Transverse colon (tissue), 4 donors: ENCODE results near the gene CANT1. TPM values are rescaled to one million over a fixed set of nuclear protein-coding genes. Genes with fewer than 3 reads are reported as not detected.
A peak's percentile ranks its signal among the peaks of the same experiment; 100 is the strongest.

Experiments
- DNase-seq: peaks from one replicate; pipeline ENCODE4 v3.0.0-alpha.2; 2019
- H3K27ac ChIP-seq, 4 donors: fragments of 200-600 bp; sonication (generic); 2 replicates each; pipeline ENCODE4 v1.5.1; 2016 to 2018; ENCODE audit warnings: inconsistent platforms in 4 of 4
- H3K27me3 ChIP-seq: fragments of 200-600 bp; sonication (generic); 2 replicates; pipeline ENCODE4 v1.5.1; 2017; ENCODE audit warnings: inconsistent platforms
- H3K36me3 ChIP-seq, 4 donors: fragments of 200-600 bp; sonication (generic); 2 replicates each; pipeline ENCODE4 v1.5.1; 2017 to 2019; ENCODE audit warnings: inconsistent platforms in 4 of 4
- H3K4me1 ChIP-seq, 4 donors: fragments of 200-600 bp; sonication (generic); 2 replicates each; pipeline ENCODE4 v1.5.1; 2017 to 2020; ENCODE audit warnings: inconsistent platforms in 4 of 4
- H3K4me3 ChIP-seq, 4 donors: fragments of 200-600 bp; sonication (generic); 1 replicate in 1 of 4; 2 replicates in 3 of 4; pipeline versions ENCODE4 v1.5.1 to v1.6.1; 2017 to 2019; ENCODE audit warnings: inconsistent platforms in 4 of 4
- H3K9me3 ChIP-seq, 2 donors: fragments of 200-600 bp; sonication (generic); 2 replicates each; pipeline ENCODE4 v1.5.1; 2017 to 2019; ENCODE audit warnings: inconsistent platforms in 2 of 2
- CTCF ChIP-seq, 5 experiments: fragments of 200-600 bp in 3 of 5; fragments of 450-650 bp in 2 of 5; sonication (generic) in 3 of 5; IDR thresholded peaks; 1 replicate in 2 of 5; 2 replicates in 3 of 5; pipeline ENCODE4 v1.5.1; 2016 to 2017; ENCODE audit warnings: antibody characterized with exemption in 5 of 5, inconsistent platforms in 3 of 5, mild to moderate bottlenecking in 2 of 5, moderate library complexity in 1 of 5
- EP300 ChIP-seq: sonication (generic); formaldehyde crosslinking; IDR thresholded peaks from one replicate; pipeline ENCODE4 v1.6.1; 2017; ENCODE audit warnings: antibody characterized with exemption, low read depth
- POLR2A ChIP-seq: fragments of 450-650 bp; IDR thresholded peaks from one replicate; pipeline ENCODE4 v1.6.1; 2016; ENCODE audit warnings: antibody characterized with exemption, mild to moderate bottlenecking, moderate library complexity
- POLR2AphosphoS5 ChIP-seq, 3 donors: sonication (generic); formaldehyde crosslinking; IDR thresholded peaks; one replicate each; pipeline ENCODE4 v1.6.1; 2016; ENCODE audit warnings: antibody characterized with exemption in 3 of 3
- WGBS, 2 donors: methylation state at CpG; one replicate each; pipeline ENCODE4 v1.1.5; 2018; ENCODE audit warnings: low coverage in 1 of 2; 5-methylcytosine and 5-hydroxymethylcytosine counted together
- in situ Hi-C, 4 donors: fragments of 200-750 bp; cut with MboI; loops; one replicate each; pipeline versions ENCODE4 v1.15.0 to v1.15.1; 2017; ENCODE audit warnings: low sequenced_read_pairs in 3 of 4, low pct_ligation_motif_present in 1 of 4, low pct_unique_long_range_greater_than_20kb in 1 of 4
- intact Hi-C: fragments of 100-400 bp; cut with DNase I; formaldehyde crosslinking; loops from one replicate; pipeline ENCODE4 v1.15.1; 2023; ENCODE audit warnings: low total_unique reads
- total RNA-seq, 4 donors: library from RNA; depleted of rRNA; stranded (reverse); fragments of >200 nt; gene quantifications; one replicate each; pipeline ENCODE4 v1.1.0, GENCODE V29; 2016

CANT1 gene
- total RNA-seq, 4 donors from 2014 or later: 89.4 to 231 (median 138) TPM

DNA sequence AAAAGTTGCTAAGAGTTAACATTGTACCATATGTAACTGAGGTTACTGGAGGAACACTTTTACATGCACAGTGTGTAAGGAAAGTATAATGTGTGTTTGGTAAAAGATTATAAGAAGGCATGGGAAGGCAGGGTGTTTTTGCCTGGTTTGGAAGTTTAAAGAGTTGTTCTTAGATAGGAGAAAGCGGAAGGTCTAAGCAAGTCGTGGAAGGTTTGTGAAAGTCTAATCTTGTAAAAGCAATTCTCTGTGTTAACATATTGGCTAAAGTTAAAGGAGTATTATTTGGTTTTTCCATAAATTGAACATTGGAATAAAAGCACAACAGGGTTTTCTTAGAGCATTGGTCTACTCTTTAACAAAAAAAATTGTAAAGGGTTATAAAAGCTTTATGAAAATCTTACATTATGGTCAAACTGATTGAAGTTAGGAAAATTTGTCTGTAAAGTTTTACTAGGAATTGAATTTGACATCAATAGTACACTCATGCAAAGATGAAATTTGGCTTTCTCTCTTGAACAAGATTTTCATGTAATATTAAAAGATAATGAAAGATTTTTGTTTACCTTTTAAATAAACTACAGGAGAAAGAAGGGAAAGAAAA is 4.7 kb upstream of the CANT1 start:
- Histone ChIP-seq H3K9me3 (no peaks in the 10 kb centered on the region), H3K27ac (no peak overlapping the region), H3K27me3 (no peaks in the 10 kb centered on the region), H3K4me1 (peaks cover 5 to 23% (median 16%) of the 10 kb centered on the region in 4 donors), H3K4me3 (no peak overlapping the region), H3K36me3 (no peaks in the 10 kb centered on the region)
- TF ChIP-seq EP300 (no peak), POLR2A (no peak), CTCF (IDR thresholded peaks at IDR 0.05) (no peak), POLR2AphosphoS5 (IDR thresholded peaks at IDR 0.05) (no peak)
- in situ Hi-C loops: no loop called here
- intact Hi-C loops: no loop called here
- no peak for DNase-seq
- 86 to 88% methylated on average over 2 of the region's 2 CpGs for WGBS, 2 donors

DNA sequence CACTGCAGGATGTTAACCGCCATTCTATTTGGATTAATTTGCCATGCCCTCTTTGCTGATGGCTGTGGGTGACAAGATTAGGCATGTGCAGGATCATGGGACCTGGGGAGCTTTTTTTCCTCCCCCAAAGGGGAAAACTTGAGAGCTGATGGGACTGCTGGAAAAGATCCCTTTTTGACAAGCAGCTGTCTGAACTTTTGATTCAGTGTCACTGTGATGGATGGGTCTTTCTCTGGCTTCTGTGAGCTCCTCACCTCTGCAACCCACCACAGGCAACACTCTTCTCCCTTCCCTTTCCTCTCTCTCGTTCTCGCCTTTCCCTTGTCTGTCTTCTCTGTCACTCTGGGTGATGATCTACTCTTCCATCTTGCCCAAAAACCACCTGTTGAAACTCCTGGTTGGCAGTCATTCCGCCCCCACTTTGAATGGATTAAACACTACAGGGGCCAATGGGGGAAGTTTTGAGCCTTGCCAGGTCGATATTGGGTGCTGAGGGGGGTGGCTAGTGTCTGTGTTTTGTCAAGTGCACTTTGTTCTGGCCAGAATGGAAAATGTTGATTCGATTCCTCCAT is 3.1 kb upstream of the CANT1 start:
- H3K9me3 ChIP-seq: no peaks in the 10 kb centered on the region
- no peak for DNase-seq
- intact Hi-C loops: no loop called here
- H3K4me1 ChIP-seq: peaks cover 11 to 28% (median 25%) of the 10 kb centered on the region in 4 donors
- H3K4me3 ChIP-seq: no peak overlapping the region
- WGBS, 2 donors: 72 to 89% methylated on average over 4 to 6 of the region's 6 CpGs
- H3K27me3 ChIP-seq: no peaks in the 10 kb centered on the region
- no peak for TF ChIP-seq CTCF (IDR thresholded peaks at IDR 0.05)
- TF ChIP-seq POLR2A: no peak
- TF ChIP-seq POLR2AphosphoS5 (IDR thresholded peaks at IDR 0.05): no peak
- no peak for TF ChIP-seq EP300
- H3K27ac ChIP-seq: no peak overlapping the region
- no peaks in the 10 kb centered on the region for H3K36me3 ChIP-seq
- in situ Hi-C loops: no loop called here

- Histone ChIP-seq H3K4me3 (no peak overlapping the region), H3K27ac (no peak overlapping the region), H3K4me1 (peaks cover 20 to 39% (median 36%) of the 10 kb centered on the region in 4 donors), H3K27me3 (no peaks in the 10 kb centered on the region), H3K9me3 (no peaks in the 10 kb centered on the region), H3K36me3 (no peaks in the 10 kb centered on the region)
- intact Hi-C loops (no loop called here), in situ Hi-C loops (no loop called here)
- no peak for DNase-seq
- WGBS, 2 donors: 72 to 75% methylated on average over 2 to 5 of the region's 5 CpGs
- TF ChIP-seq EP300: no peak
- TF ChIP-seq CTCF (IDR thresholded peaks at IDR 0.05): no peak
These were observed 2.0 kb upstream of the CANT1 start for GRCh38 chr17:79011451-79012147.

GRCh38 chr17:79010304-79010646 is 711 bp upstream of the CANT1 start:
- 63% methylated on average over 7 of the region's 7 CpGs; no CpG with 5 or more reads in 1 of the 2 donors for WGBS, 2 donors
- TF ChIP-seq POLR2A: no peak
- no peak for TF ChIP-seq EP300
- no peak for TF ChIP-seq CTCF (IDR thresholded peaks at IDR 0.05)
- TF ChIP-seq POLR2AphosphoS5 (IDR thresholded peaks at IDR 0.05): no peak
- no peaks in the 10 kb centered on the region for H3K27me3 ChIP-seq
- H3K4me1 ChIP-seq: peaks cover 31 to 51% (median 47%) of the 10 kb centered on the region in 4 donors
- H3K27ac ChIP-seq: peak overlapping the region; percentile 82 to 95 (median 92)
- H3K36me3 ChIP-seq: no peaks in the 10 kb centered on the region
- no peak for DNase-seq
- peak overlapping the region in 3 of 4 donors; percentile 71 to 100 (median 97) for H3K4me3 ChIP-seq
- intact Hi-C loops: no loop called here
- H3K9me3 ChIP-seq: no peaks in the 10 kb centered on the region
- in situ Hi-C loops: no loop called here
